Osteocyte (in vitro differentiated cells): Measurements from ENCODE around the gene CATSPER3. TPM values are rescaled to one million over a fixed set of nuclear protein-coding genes. Genes with fewer than 3 reads are reported as not detected.

Source experiments
- DNase-seq: peaks from one replicate; pipeline ENCODE4 v3.0.0; 2021; ENCODE audit warnings: mixed read lengths; ENCODE audit not compliant: unreplicated experiment; ENCODE audit errors: extremely low spot score
- H3K27ac Mint-ChIP-seq: one replicate; pipeline ENCODE4 v1.8.0; 2021; ENCODE audit warnings: mild to moderate bottlenecking, mixed read lengths; ENCODE audit not compliant: unreplicated experiment
- H3K27me3 Mint-ChIP-seq: one replicate; pipeline ENCODE4 v1.8.0; 2021; ENCODE audit warnings: mixed read lengths; ENCODE audit not compliant: unreplicated experiment
- H3K36me3 Mint-ChIP-seq: one replicate; pipeline ENCODE4 v1.8.0; 2021; ENCODE audit warnings: mixed read lengths; ENCODE audit not compliant: unreplicated experiment
- H3K4me1 Mint-ChIP-seq: one replicate; pipeline ENCODE4 v1.8.0; 2021; ENCODE audit warnings: mixed read lengths; ENCODE audit not compliant: unreplicated experiment
- H3K4me3 Mint-ChIP-seq: one replicate; pipeline ENCODE4 v1.8.0; 2021; ENCODE audit warnings: mild to moderate bottlenecking, moderate library complexity, mixed read lengths; ENCODE audit not compliant: unreplicated experiment
- H3K9me3 Mint-ChIP-seq: one replicate; pipeline ENCODE4 v1.8.0; 2021; ENCODE audit warnings: mixed read lengths; ENCODE audit not compliant: unreplicated experiment
- total RNA-seq: library from RNA; stranded (reverse); gene quantifications from 2 replicates; pipeline ENCODE4 v1.2.1, GENCODE V29; 2021
- TF ChIP-seq, protein P1 (sequence below): fragments of 200-600 bp; sonication (generic); IDR thresholded peaks from 2 replicates; pipeline ENCODE4 v1.5.0; 2021; ENCODE audit warnings: antibody characterized with exemption, mild to moderate bottlenecking, moderate library complexity

Gene CATSPER3
- total RNA-seq, 1 donor from 2014 or later, result not detected

DNA sequence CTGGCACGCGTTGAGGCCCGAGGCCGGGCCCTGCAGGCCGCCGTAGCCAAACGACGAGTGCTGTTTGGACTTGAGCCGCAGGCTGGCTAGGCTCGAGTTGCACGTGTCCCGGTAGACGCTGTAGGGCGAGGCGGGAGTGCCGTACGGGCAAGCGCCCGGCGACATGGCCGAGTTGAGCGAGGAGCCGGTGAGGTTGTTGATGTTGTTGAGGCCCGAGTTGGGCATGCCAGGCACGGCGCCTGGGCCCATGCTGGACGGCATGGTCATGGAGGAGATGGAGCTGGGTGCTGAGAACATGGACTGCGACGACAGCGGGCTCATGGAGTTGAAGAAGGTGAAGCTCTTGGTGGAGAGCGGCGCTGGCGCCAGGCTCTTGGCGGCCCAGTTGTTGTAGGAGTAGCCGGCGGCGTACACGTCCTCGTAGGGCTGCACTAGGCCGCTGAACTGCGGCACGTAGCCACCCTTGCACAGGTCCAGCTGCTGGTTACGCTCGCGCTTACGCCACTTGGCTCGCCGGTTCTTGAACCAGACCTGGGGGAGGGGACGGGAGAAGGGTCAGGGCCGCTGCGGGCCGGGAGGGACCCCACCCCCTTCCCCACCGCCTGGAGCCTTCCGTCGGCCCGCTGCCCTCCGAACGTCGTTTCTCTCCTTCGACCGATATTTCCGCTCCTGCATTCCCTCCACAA lies 61.2 kb downstream of the CATSPER3 start:
- TF ChIP-seq, protein P1, sequence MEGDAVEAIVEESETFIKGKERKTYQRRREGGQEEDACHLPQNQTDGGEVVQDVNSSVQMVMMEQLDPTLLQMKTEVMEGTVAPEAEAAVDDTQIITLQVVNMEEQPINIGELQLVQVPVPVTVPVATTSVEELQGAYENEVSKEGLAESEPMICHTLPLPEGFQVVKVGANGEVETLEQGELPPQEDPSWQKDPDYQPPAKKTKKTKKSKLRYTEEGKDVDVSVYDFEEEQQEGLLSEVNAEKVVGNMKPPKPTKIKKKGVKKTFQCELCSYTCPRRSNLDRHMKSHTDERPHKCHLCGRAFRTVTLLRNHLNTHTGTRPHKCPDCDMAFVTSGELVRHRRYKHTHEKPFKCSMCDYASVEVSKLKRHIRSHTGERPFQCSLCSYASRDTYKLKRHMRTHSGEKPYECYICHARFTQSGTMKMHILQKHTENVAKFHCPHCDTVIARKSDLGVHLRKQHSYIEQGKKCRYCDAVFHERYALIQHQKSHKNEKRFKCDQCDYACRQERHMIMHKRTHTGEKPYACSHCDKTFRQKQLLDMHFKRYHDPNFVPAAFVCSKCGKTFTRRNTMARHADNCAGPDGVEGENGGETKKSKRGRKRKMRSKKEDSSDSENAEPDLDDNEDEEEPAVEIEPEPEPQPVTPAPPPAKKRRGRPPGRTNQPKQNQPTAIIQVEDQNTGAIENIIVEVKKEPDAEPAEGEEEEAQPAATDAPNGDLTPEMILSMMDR, result no peak
- H3K36me3 Mint-ChIP-seq, result peaks cover 2% of the 10 kb centered on the region
- no peak overlapping the region for H3K27ac Mint-ChIP-seq
- H3K4me3 Mint-ChIP-seq, result no peak overlapping the region
- DNase-seq, result no peak
- H3K9me3 Mint-ChIP-seq, result no peaks in the 10 kb centered on the region
- H3K4me1 Mint-ChIP-seq, result peaks cover 24% of the 10 kb centered on the region
- H3K27me3 Mint-ChIP-seq, result peaks cover 78% of the 10 kb centered on the region

DNA sequence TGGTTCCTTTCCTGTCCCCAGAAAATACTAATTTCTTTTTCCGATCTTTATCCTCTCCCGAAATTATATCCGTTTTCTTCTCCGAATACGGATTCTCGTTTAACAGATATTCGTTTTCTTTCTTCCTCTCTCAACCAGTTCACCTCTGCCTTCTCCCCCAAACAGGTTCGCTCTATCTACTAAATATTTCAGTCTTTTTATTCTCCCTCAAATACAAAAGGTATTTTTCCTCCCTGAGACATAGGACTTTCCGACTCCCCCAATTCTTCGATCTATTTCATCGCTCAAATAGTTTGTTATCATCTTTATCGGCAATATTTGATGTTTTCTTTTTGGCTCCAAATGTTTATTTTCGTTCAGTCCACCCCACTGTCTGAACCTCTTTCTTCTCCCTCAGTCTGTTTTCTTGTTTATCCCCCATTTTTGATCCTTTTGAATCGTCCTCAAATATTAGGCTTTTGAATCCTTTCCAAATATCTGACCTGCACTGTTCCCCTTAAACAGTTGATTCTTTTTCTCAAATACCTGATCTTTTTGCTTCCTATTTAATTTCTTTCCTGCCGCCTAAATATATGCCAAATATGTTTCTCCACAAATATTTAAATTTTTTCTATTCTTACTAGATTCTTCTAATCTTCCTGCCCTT lies 61.9 kb downstream of the CATSPER3 start:
- TF ChIP-seq, protein P1, result no peak
- DNase-seq, result no peak
- H3K27me3 Mint-ChIP-seq, result peaks cover 77% of the 10 kb centered on the region
- no peak overlapping the region for H3K27ac Mint-ChIP-seq
- peaks cover 26% of the 10 kb centered on the region for H3K4me1 Mint-ChIP-seq
- H3K4me3 Mint-ChIP-seq, result no peak overlapping the region
- no peaks in the 10 kb centered on the region for H3K9me3 Mint-ChIP-seq
- peaks cover 2% of the 10 kb centered on the region for H3K36me3 Mint-ChIP-seq

DNA sequence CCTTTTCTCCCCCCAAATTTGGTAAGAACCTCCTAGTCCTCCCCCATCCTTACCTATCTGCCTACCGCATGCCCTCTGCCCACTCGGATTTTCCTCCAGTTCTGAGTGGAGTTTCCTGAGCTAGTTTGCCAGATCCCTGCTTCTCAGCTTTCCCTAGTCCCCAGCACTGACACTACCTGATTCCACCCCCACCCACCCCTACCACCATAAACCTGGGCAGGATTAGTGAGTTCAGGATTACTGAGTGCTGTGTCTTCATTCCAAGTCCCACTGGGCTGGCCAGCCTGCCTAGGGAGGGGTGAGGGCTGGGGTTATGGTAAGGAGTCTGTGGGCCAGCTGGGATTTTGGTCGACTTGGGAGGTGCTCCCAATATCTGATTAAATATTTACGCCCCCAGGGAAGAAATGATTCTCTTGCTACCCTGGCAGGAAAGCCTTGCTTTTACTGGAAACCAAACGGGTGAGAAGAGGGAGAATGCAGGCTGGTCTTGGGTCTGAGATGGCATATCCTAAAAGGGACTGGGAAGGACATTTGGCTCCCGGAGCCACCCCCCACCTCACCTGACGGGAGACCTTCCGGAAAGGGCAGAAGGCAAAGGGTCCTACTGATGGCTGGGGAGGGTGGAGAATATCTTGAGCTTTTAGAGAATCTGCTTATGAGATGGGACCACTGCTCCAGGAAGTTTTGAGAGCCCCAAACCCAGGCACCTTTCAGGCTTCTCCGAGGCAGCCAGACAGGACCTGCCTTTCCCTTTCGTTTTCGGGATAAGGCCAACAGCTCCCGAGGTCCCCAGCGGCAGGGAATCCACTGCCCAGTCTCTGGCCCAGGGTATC lies 62.6 kb downstream of the CATSPER3 start:
- TF ChIP-seq, protein P1, result no peak
- no peak for DNase-seq
- Mint-ChIP-seq H3K4me1 (peaks cover 30% of the 10 kb centered on the region), H3K27ac (no peak overlapping the region), H3K36me3 (peaks cover 2% of the 10 kb centered on the region), H3K27me3 (peaks cover 77% of the 10 kb centered on the region), H3K9me3 (no peaks in the 10 kb centered on the region), H3K4me3 (peak overlapping the region; percentile 42)

DNA sequence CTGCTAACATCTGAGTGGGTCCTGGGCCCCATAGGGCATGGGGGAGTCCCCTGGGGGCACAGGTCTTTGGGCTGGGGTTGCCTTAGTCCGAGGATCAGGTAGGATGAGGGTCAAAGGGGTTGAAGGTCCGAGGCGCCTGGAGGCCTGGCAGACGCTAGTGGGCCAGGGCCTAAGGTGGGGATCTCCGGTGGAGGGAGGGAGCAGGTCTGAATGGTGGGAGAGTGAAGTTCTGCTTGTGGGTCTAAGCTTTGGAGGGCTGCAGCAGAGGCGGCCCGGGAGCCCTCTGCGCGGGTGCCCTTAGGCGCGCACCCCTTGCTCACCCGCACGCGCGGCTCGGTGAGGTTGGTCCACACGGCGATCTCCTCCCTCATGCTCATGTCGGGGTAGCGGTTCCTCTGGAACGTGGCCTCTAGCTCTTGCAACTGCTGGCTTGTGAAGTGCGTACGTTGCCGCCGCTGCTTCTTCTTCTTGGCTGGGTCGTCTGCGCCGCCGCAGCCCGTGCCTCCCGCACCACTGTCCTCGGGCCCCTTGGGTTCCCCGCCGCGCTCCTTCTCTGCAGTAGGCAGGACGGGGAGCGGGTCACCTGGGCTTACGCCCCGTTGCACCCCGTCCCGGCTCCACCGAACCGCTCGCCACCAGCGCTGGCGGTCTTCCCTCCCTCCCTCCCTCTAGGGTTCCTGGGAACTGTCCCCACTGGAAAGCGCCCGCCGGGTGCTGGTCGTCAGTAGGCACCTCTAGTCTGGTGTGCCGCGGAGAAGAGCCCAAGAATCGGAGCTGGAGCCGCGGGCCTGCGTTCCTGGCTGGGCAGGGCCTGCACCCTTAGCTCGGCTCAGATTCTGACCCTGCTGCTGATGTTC lies 63.5 kb downstream of the CATSPER3 start:
- no peak for DNase-seq
- TF ChIP-seq, protein P1, result no peak
- peaks cover 76% of the 10 kb centered on the region for H3K27me3 Mint-ChIP-seq
- H3K27ac Mint-ChIP-seq, result no peak overlapping the region
- H3K4me3 Mint-ChIP-seq, result peak overlapping the region; percentile 42
- peaks cover 30% of the 10 kb centered on the region for H3K4me1 Mint-ChIP-seq
- H3K36me3 Mint-ChIP-seq, result peaks cover 2% of the 10 kb centered on the region
- H3K9me3 Mint-ChIP-seq, result no peaks in the 10 kb centered on the region
